Astrocyte of the cerebellum (primary cell): Measurements from ENCODE around the gene SLC38A3.
A peak's percentile ranks its signal among the peaks of the same experiment; 100 is the strongest.

Experiments
- DNase-seq: peaks from one replicate; pipeline ENCODE4 v3.0.0-alpha.2; 2011; ENCODE audit warnings: low read depth
- H3K4me3 ChIP-seq: 2 replicates; pipeline ENCODE4 v1.5.1; 2011; ENCODE audit warnings: mild to moderate bottlenecking, low read depth, low read length, moderate library complexity
- CTCF ChIP-seq: IDR thresholded peaks from 2 replicates; pipeline ENCODE4 v1.5.1; 2012; ENCODE audit warnings: low read length, low read depth, moderate library complexity, mild to moderate bottlenecking; ENCODE audit errors: missing control alignments
- in situ Hi-C: cut with HindIII; loops from 2 replicates; pipeline ENCODE4 v1.10.0; 2017; ENCODE audit warnings: low sequenced_read_pairs

SLC38A3 gene

GRCh38 chr3:50190936-50191660 is 14.0 kb upstream of the SLC38A3 start, which contains the start of gene GNAT1:
GNAT1 (plus strand) TSS chr3:50191610; CDS start chr3:50191726, 116 bp downstream.
- TF ChIP-seq CTCF, result no peak
- no peak for DNase-seq
- H3K4me3 ChIP-seq, result no peak within 1 kb of the TSS
- in situ Hi-C loops, result loop anchor here (5.0 kb wide), 1 partner anchor 51 kb away; no protein-coding TSS in a partner anchor

DNA sequence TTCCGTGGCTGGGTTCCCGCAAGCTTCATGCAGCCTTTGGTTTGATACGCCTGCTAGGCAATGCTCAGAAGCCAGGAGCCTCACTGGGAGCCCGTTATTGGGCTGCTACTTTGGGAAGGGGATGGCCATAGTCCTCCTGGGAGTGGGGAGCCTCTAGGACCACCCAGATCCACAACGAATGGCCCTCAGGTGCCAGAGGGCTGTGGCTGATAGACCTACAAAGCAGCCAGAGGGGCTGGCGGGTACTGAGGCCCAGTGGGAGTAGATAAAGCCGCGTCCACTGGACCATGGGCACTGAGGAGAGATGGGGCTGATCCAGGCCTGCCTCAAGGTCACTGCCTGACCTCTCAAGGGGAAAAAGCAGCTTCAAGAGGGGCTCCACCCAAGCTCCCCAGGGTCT is 12.9 kb upstream of the SLC38A3 start:
- in situ Hi-C loops, result loop anchor here (5.0 kb wide), 1 partner anchor 50 kb away; no protein-coding TSS in a partner anchor
- H3K4me3 ChIP-seq, result no peak overlapping the region
- TF ChIP-seq CTCF, result no peak
- no peak for DNase-seq

GRCh38 chr3:50192689-50193141 is 12.4 kb upstream of the SLC38A3 start:
- peak; percentile 96 for TF ChIP-seq CTCF
- H3K4me3 ChIP-seq, result no peak overlapping the region
- DNase-seq, result no peak
- in situ Hi-C loops, result loop anchor here (5.0 kb wide), 1 partner anchor 50 kb away; no protein-coding TSS in a partner anchor

GRCh38 chr3:50193286-50193685 is 11.8 kb upstream of the SLC38A3 start:
- in situ Hi-C loops, result loop anchor here (5.0 kb wide), 1 partner anchor 49 kb away; no protein-coding TSS in a partner anchor

DNA sequence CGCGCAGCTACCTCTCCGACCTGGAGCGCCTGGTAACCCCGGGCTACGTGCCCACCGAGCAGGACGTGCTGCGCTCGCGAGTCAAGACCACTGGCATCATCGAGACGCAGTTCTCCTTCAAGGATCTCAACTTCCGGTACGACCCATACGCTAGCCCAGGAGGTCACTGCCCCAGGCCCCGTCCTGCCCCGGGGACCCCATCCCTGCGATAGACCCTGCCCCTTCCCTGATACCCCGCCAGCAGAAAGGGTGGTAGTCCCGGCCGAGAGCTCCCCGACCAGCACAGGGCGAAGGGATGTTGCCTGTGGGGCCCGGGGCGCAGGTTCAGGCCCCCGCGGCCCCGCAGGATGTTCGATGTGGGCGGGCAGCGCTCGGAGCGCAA is 11.3 kb upstream of the SLC38A3 start:
- no peak overlapping the region for H3K4me3 ChIP-seq
- no peak for TF ChIP-seq CTCF
- in situ Hi-C loops, result loop anchor here (5.0 kb wide), 1 partner anchor 49 kb away; no protein-coding TSS in a partner anchor
- DNase-seq, result no peak

More at GRCh38 chr3:50193286-50193685, 11.8 kb upstream of the SLC38A3 start:
- H3K4me3 ChIP-seq, result no peak overlapping the region
- no peak for TF ChIP-seq CTCF
- no peak for DNase-seq

- DNase-seq, result no peak
- H3K4me3 ChIP-seq, result no peak overlapping the region
- in situ Hi-C loops, result loop anchor here (5.0 kb wide), 1 partner anchor 48 kb away; no protein-coding TSS in a partner anchor
- TF ChIP-seq CTCF, result peak; percentile 88
These were observed 10.8 kb upstream of the SLC38A3 start for GRCh38 chr3:50194128-50194902.
